ENCODE measurements around the gene ARID5A.

ARID5A gene

DNA sequence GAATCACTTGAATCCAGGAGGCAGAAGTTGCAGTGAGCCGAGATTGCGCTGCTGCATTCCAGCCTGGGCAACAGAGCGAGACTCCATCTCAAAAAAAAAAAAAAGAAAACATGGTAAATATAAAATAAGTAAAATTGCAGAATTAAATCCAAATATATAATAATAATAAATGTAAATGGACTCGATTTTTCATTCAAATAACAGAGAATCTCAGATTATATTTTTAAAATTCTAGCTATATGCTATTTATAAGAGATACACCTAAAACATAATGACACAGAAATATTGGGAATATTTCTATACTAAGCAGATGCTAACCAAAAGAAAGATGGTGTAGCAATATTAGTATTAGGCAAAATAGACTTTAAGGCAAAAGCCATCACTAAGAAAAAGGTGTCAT is 16.3 kb upstream of the ARID5A start:
- no peak for TF ChIP-seq ZFX (IDR thresholded peaks at IDR 0.05)
- TF ChIP-seq, protein P1, sequence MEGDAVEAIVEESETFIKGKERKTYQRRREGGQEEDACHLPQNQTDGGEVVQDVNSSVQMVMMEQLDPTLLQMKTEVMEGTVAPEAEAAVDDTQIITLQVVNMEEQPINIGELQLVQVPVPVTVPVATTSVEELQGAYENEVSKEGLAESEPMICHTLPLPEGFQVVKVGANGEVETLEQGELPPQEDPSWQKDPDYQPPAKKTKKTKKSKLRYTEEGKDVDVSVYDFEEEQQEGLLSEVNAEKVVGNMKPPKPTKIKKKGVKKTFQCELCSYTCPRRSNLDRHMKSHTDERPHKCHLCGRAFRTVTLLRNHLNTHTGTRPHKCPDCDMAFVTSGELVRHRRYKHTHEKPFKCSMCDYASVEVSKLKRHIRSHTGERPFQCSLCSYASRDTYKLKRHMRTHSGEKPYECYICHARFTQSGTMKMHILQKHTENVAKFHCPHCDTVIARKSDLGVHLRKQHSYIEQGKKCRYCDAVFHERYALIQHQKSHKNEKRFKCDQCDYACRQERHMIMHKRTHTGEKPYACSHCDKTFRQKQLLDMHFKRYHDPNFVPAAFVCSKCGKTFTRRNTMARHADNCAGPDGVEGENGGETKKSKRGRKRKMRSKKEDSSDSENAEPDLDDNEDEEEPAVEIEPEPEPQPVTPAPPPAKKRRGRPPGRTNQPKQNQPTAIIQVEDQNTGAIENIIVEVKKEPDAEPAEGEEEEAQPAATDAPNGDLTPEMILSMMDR (conservative IDR thresholded peaks at IDR 0.05) = no peak
- H3K27ac ChIP-seq = no peak overlapping the region

DNA sequence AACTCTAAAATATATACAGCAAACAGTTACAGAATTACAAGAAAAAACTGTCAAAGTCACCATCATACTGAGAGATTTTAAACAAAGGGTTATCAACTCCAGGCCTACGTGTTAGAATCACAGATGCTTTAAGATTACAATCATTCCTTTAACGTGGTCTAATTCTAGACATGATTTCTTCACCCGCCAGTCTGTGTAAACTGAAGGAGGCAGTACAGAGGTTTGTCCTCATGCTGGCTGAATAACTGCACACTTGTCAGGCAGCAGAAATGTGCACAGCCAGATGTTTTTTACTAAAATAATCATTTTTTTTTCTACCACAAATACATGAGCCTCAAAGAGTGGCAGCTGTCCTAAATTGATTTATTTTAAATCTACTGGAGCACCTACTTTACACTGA is 15.9 kb upstream of the ARID5A start:
- no peak for TF ChIP-seq ZFX (IDR thresholded peaks at IDR 0.05)
- TF ChIP-seq, protein P1 (conservative IDR thresholded peaks at IDR 0.05) = no peak
- no peak overlapping the region for H3K27ac ChIP-seq

DNA sequence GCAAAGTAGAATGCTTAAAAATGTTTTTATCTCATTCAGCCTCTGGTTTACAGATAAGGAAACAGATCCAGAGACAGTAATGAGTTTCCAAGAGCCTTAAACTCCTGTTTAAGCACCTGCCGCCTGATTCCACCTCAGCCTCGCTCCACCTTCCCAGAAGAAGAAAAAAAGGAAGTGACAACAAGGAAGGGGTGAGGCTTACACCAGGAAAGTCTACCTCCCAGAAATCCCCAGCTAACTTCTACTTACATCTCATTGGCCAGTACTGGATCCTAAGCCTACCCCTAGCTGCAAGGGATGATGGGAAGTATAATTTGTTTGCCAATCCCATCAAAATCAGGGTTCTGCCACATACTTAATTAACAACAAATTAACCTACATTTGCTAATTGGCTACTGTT is 15.3 kb upstream of the ARID5A start:
- no peak for TF ChIP-seq ZFX (IDR thresholded peaks at IDR 0.05)
- TF ChIP-seq, protein P1 (conservative IDR thresholded peaks at IDR 0.05) = no peak

DNA sequence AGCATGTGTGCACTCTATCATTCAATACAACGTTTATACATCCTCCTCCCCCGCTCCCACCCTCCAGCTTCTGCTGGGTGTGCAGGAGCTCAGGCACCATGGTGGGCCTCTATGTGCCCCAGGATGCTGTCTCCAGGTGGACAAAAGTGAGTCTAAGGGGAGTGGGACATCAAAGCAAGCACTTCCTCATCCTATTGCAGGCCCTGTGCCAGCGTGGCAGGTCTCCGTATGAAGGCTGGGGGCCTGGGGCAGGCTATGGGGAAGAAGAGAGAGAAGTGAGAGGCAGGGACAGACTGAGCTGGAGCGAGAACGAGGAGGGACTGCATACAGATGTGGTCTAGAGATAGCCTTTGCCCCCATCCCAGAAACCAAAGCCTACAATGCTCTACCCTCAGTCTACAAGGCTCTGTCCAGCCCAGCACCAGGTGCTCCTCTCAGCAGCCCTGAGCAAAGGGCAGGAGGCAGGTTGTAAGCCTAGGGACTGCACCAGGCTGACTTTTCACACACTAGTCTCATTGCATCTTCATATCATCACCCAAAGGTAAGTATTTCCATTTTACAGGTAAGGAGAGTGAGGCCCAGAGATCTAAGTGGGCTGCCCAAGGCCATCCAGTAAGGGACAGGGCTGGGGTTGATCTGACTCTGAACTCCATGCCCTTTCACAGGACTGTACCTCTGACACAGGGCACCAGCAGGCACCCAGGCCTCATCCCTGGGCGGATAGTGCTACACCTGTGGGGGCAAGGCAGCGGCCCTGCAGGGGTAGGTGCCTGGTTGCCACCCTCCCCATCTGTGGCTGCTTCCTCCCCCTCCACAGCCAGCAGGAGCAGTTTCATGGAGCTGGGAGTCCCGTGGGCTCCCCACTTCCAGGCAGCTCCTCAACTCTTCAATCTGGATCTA is 14.0 kb upstream of the ARID5A start:
- no peak overlapping the region for H3K27ac ChIP-seq
- no peak for TF ChIP-seq ZFX (IDR thresholded peaks at IDR 0.05)
- TF ChIP-seq, protein P1 (conservative IDR thresholded peaks at IDR 0.05) = no peak

More for the DNA sequence above, 15.3 kb upstream of the ARID5A start:
- H3K27ac ChIP-seq = no peak overlapping the region

DNA sequence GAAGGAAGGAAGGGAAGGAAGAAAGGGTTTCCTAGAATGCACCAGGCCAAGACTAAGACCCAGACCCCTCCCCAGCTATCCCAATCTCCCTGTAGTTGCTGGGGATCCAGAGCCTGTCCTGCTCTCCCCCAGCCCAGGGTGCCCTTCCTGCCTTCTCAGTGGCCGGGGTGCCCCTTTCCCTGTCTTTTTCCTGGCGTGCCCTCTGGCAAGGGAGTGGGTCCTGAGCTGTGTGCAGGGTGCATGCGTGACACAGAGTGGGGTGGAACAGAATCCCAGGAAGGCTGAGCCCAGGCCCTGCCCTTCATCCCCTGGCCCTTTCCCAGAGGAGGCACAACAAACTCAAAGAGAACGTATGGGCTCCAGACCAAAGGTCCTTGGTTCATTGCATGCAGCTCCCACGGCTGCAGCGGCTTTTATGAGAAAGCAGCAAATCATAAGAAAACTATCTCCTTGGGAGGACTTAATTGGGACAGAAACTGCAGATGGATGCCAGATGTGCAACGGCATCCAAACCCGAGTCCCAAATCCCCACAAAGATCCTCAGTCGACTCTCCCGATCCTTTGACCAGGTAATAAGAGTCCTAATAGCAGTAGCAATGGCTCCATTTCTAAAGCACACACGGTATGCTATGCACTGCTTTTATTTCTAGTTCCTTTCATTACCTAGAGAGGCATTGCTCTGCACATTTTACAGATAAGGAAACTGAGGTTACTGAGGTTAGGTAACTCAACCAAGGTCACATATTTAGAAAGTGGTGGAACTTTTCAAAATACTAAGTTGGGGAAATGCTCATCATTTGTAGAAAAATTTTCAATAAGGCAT is 12.7 kb upstream of the ARID5A start:
- TF ChIP-seq, protein P1 (conservative IDR thresholded peaks at IDR 0.05) = no peak
- no peak for TF ChIP-seq ZFX (IDR thresholded peaks at IDR 0.05)
- H3K27ac ChIP-seq = no peak overlapping the region

DNA sequence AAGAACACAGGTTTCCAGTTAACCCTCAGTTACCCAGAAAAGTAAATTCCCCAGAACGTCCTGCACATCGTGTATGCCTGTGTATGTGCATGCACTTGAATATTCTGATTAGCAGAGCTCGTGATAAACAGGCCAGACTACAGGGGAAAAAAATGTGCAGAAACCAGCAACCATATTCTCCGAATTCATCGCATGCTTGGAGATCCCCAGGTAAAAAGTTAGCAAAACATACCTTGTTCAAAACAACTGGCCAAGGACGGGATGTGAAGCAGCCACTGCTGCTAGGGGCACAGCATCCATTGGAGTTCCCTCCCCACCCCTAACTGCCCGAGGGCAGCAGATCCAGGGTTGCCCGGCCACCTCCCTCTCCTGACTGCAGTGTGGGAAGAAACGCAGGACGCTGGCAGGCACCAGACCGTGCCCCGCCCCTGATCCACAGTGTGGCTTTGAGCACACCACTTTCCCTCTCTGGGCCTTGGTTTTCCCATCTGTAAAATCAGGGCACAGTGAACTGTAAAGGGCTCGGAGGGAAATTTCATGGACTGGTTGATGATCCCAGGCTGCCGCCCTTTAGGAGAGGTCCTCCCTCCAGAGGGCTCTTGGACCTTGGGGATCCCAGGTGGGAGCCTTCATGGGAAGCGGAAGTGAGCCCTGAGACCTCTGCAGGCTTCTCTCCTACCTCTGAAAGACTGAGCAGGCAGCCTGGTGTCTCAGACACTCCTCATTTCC is 11.9 kb upstream of the ARID5A start:
- no peak for TF ChIP-seq ZFX (IDR thresholded peaks at IDR 0.05)
- TF ChIP-seq, protein P1 (conservative IDR thresholded peaks at IDR 0.05) = no peak
- H3K27ac ChIP-seq = no peak overlapping the region

Data from C4-2B (cell line).